ENCODE data around the gene STK38.

GRCh38 chr6:36499918-36500317 is 47.4 kb downstream of the STK38 start:
- TF ChIP-seq CTCF (IDR thresholded peaks at IDR 0.05) (no peak), EZH2 (IDR thresholded peaks at IDR 0.05; ENCODE audit: borderline replicate concordance, insufficient read depth, low read depth, low read length, poor library complexity, severe bottlenecking) (no peak)

Measured in B cell (primary cell).